HG03097 (cell line): ENCODE results near the gene DIS3L2.
"Not testable (repeated sequence)": the region's sequence is repeated elsewhere in the genome, so short reads cannot be mapped to it uniquely, and the experiment has no call there.

Source experiments
- ATAC-seq: cut with Tn5 transposase; IDR thresholded peaks from one replicate; pipeline ENCODE4 v1.9.1; 2021; ENCODE audit not compliant: unreplicated experiment, low FRiP score

Gene DIS3L2

GRCh38 chr2:232376713-232377112 is 415.2 kb downstream of the DIS3L2 start:
- ATAC-seq, result no peak

- no peak for ATAC-seq
Observed at GRCh38 chr2:232377319-232377718, 415.8 kb downstream of the DIS3L2 start.

- no peak for ATAC-seq
Observed at GRCh38 chr2:232377841-232378734, 416.6 kb downstream of the DIS3L2 start.

GRCh38 chr2:232378735-232379151 is 417.2 kb downstream of the DIS3L2 start, which contains the start of gene ALPP:
TSS of gene ALPP (plus strand) at chr2:232378751. CDS start at chr2:232378803, 52 bp downstream.
- not testable (repeated sequence) for ATAC-seq

GRCh38 chr2:232379610-232380590 is 418.4 kb downstream of the DIS3L2 start:
- ATAC-seq, result not testable (repeated sequence)

GRCh38 chr2:232381204-232382031 is 419.9 kb downstream of the DIS3L2 start:
- ATAC-seq, result not testable (repeated sequence)

- ATAC-seq, result no peak
Observed at GRCh38 chr2:232382331-232383225, 421.1 kb downstream of the DIS3L2 start.

- ATAC-seq, result no peak
Observed at GRCh38 chr2:232384466-232384865, 423.0 kb downstream of the DIS3L2 start.

- not testable (repeated sequence) for ATAC-seq
Observed at GRCh38 chr2:232385058-232385457, 423.5 kb downstream of the DIS3L2 start.

- no peak for ATAC-seq
Observed at GRCh38 chr2:232385660-232386489, 424.4 kb downstream of the DIS3L2 start.

GRCh38 chr2:232386490-232386739 is 424.9 kb downstream of the DIS3L2 start:
- no peak for ATAC-seq
